Measurements from ENCODE around the gene SCUBE3. TPM values are rescaled to one million over a fixed set of nuclear protein-coding genes. Genes with fewer than 3 reads are reported as not detected.

SCUBE3 gene
- total and polyA plus RNA-seq, 9 of the 15 experiments (the other 6 are each of a cell fraction or from before 2014, with no cell fraction given) = 0.01 to 0.11 TPM; not detected in 7

DNA sequence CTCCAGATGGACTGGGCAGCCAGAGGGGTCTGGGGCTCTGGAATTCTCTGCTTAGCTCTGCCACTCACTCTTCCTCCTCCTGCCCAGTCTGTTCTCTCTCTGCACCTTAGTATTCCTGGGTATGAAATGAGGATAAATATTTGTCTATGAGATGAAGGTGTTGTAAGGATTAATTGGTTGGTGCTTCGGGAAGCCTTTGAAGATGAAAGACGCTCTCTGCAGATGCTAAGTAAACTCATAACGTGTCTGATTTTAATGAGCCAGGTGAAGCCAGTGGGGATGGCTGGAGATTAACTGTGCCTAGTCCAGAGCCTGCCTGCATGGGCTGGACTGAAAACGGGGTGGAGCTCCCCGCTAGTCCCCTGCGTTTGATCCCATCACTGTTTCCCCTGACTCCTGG is 49.5 kb upstream of the SCUBE3 start:
- FAIRE-seq (no peak), ATAC-seq (no peak), DNase-seq (ENCODE audit: extremely low read depth in 1 of 4, low spot score in 3 of 4) (no peak)
- ChIA-PET CTCF (ENCODE audit: low intra/inter-chr PET ratio) (no interaction called here), POLR2A (interaction anchor here (0.8 to 1.2 kb wide), 2 partner anchors 13 to 665 kb away, joined by 3 read pairs; no protein-coding TSS in a partner anchor)
- Histone ChIP-seq H3K27me3 (ENCODE audit: control insufficient read depth in 2 of 2, insufficient read depth in 2 of 2, low read length in 2 of 2) (peaks cover 25 to 50% of the 10 kb centered on the region in 2 experiments; a peak in 4 of 5 replicates), H3K36me3 (ENCODE audit: control insufficient read depth, insufficient read depth, low read length) (no peaks in the 10 kb centered on the region), H3K9me1 (ENCODE audit: control insufficient read depth, insufficient read depth, low read length) (no peaks in the 10 kb centered on the region), H3K4me2 (ENCODE audit: insufficient read depth, low read length) (no peak overlapping the region), H3K4me1 (replicated peaks in 1 of 2; ENCODE audit: control insufficient read depth in 2 of 2, insufficient read depth in 2 of 2, low read length in 2 of 2) (no peaks in the 10 kb centered on the region), H4K20me1 (replicated peaks; ENCODE audit: control insufficient read depth, insufficient read depth, low read length) (no peaks in the 10 kb centered on the region), H3K9me3 (replicated peaks; ENCODE audit: control insufficient read depth, insufficient read depth, low read depth, low read length) (0 out of 2 replicates have a peak, but pooled peaks cover under 1% of the 10 kb centered on the region), H3K27ac (ENCODE audit: extremely low read depth, low read depth, low read length) (no peak overlapping the region), H3K9ac (ENCODE audit: insufficient read depth in 1 of 2, low read depth in 2 of 2, low read length in 2 of 2) (no peak overlapping the region), H2AFZ (ENCODE audit: low read depth, low read length) (no peak overlapping the region), H3K4me3 (no peak overlapping the region), H3K79me2 (ENCODE audit: control insufficient read depth, insufficient read depth, low read length) (no peaks in the 10 kb centered on the region)
- BruUV-seq (replicated peaks) = no TSS peak
- in situ Hi-C loops (cut with MboI) = no loop called here
- 1% methylated on average over 6 of the region's 6 CpGs for WGBS (ENCODE audit: insufficient coverage, low coverage, missing lambda C conversion rate)
- intact Hi-C loops (cut with micrococcal nuclease) = no loop called here
- TF ChIP-seq, protein P1, sequence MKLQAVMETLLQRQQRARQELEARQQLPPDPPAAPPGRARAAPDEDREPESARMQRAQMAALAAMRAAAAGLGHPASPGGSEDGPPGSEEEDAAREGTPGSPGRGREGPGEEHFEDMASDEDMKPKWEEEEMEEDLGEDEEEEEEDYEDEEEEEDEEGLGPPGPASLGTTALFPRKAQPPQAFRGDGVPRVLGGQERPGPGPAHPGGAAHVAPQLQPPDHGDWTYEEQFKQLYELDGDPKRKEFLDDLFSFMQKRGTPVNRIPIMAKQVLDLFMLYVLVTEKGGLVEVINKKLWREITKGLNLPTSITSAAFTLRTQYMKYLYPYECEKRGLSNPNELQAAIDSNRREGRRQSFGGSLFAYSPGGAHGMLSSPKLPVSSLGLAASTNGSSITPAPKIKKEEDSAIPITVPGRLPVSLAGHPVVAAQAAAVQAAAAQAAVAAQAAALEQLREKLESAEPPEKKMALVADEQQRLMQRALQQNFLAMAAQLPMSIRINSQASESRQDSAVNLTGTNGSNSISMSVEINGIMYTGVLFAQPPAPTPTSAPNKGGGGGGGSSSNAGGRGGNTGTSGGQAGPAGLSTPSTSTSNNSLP (IDR thresholded peaks at IDR 0.05; ENCODE audit: borderline replicate concordance, low read depth, low read length) = no peak
- TF ChIP-seq MYNN (IDR thresholded peaks at IDR 0.05) (no peak), MYNN (CRISPR knock-in tag; IDR thresholded peaks at IDR 0.05) (no peak), NFRKB (IDR thresholded peaks at IDR 0.05; ENCODE audit: low read depth) (no peak), L3MBTL2 (IDR thresholded peaks at IDR 0.05) (no peak), CBX1 (IDR thresholded peaks at IDR 0.05; ENCODE audit: low read depth) (no peak), HMGN3 (IDR thresholded peaks at IDR 0.05; ENCODE audit: borderline replicate concordance, extremely low read depth, insufficient read length, low read depth, low read length) (no peak)
- TF ChIP-seq, protein P2, sequence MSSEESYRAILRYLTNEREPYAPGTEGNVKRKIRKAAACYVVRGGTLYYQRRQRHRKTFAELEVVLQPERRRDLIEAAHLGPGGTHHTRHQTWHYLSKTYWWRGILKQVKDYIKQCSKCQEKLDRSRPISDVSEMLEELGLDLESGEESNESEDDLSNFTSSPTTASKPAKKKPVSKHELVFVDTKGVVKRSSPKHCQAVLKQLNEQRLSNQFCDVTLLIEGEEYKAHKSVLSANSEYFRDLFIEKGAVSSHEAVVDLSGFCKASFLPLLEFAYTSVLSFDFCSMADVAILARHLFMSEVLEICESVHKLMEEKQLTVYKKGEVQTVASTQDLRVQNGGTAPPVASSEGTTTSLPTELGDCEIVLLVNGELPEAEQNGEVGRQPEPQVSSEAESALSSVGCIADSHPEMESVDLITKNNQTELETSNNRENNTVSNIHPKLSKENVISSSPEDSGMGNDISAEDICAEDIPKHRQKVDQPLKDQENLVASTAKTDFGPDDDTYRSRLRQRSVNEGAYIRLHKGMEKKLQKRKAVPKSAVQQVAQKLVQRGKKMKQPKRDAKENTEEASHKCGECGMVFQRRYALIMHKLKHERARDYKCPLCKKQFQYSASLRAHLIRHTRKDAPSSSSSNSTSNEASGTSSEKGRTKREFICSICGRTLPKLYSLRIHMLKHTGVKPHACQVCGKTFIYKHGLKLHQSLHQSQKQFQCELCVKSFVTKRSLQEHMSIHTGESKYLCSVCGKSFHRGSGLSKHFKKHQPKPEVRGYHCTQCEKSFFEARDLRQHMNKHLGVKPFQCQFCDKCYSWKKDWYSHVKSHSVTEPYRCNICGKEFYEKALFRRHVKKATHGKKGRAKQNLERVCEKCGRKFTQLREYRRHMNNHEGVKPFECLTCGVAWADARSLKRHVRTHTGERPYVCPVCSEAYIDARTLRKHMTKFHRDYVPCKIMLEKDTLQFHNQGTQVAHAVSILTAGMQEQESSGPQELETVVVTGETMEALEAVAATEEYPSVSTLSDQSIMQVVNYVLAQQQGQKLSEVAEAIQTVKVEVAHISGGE (CRISPR knock-in tag; IDR thresholded peaks at IDR 0.05) = no peak
